GM18868 (cell line): ENCODE data around the gene RIN3.

Experiments used
- ATAC-seq: cut with Tn5 transposase; IDR thresholded peaks from one replicate; pipeline ENCODE4 v1.9.1; 2021; ENCODE audit warnings: mild to moderate bottlenecking, moderate library complexity; ENCODE audit not compliant: unreplicated experiment

Gene RIN3

GRCh38 chr14:92706386-92706785 is 192.8 kb downstream of the RIN3 start:
- no peak for ATAC-seq

- ATAC-seq = no peak
Measured at GRCh38 chr14:92709340-92710000, 195.9 kb downstream of the RIN3 start.

GRCh38 chr14:92710001-92710341 is 196.4 kb downstream of the RIN3 start:
- no peak for ATAC-seq

GRCh38 chr14:92711976-92712653 is 198.5 kb downstream of the RIN3 start:
- ATAC-seq = no peak

GRCh38 chr14:92712654-92713051 is 199.1 kb downstream of the RIN3 start:
- ATAC-seq = no peak

- peak; percentile 49 for ATAC-seq
Measured at GRCh38 chr14:92714739-92715307, 201.2 kb downstream of the RIN3 start.

GRCh38 chr14:92716131-92716530 is 202.6 kb downstream of the RIN3 start:
- ATAC-seq = no peak

- ATAC-seq = no peak
Measured at GRCh38 chr14:92717571-92718042, 204.0 kb downstream of the RIN3 start.

- no peak for ATAC-seq
Measured at GRCh38 chr14:92718664-92719063, 205.1 kb downstream of the RIN3 start.

GRCh38 chr14:92719421-92719820 is 205.8 kb downstream of the RIN3 start:
- no peak for ATAC-seq

- no peak for ATAC-seq
Measured at GRCh38 chr14:92719890-92720323, 206.3 kb downstream of the RIN3 start.

- no peak for ATAC-seq
Measured at GRCh38 chr14:92724516-92725340, 211.1 kb downstream of the RIN3 start.

GRCh38 chr14:92726135-92726932 is 212.8 kb downstream of the RIN3 start:
- no peak for ATAC-seq

GRCh38 chr14:92726933-92727262 is 213.3 kb downstream of the RIN3 start:
- ATAC-seq = no peak

- ATAC-seq = no peak
Measured at GRCh38 chr14:92728759-92729364, 215.3 kb downstream of the RIN3 start.

- ATAC-seq = no peak
Measured at GRCh38 chr14:92729634-92730358, 216.2 kb downstream of the RIN3 start.

GRCh38 chr14:92731622-92732115 is 218.1 kb downstream of the RIN3 start:
- no peak for ATAC-seq

GRCh38 chr14:92733007-92733406 is 219.4 kb downstream of the RIN3 start:
- ATAC-seq = no peak

GRCh38 chr14:92734618-92735017 is 221.0 kb downstream of the RIN3 start:
- no peak for ATAC-seq
